Measurements from ENCODE around the gene SLC1A7.

Gene SLC1A7

GRCh38 chr1:53115403-53116306 is 26.8 kb downstream of the SLC1A7 start:
- DNase-seq, result no peak

- no peak for DNase-seq
These were observed 27.6 kb downstream of the SLC1A7 start for GRCh38 chr1:53114581-53115400.

GRCh38 chr1:53114090-53114489 is 28.3 kb downstream of the SLC1A7 start:
- DNase-seq, result no peak

- no peak for DNase-seq
These were observed 29.6 kb downstream of the SLC1A7 start for GRCh38 chr1:53112861-53113260.

GRCh38 chr1:53112271-53112774 is 30.1 kb downstream of the SLC1A7 start:
- no peak for DNase-seq

- DNase-seq, result no peak
These were observed 30.7 kb downstream of the SLC1A7 start for GRCh38 chr1:53111693-53112092.

- no peak for DNase-seq
These were observed 31.3 kb downstream of the SLC1A7 start for GRCh38 chr1:53111073-53111556.

- no peak for DNase-seq
These were observed 31.9 kb downstream of the SLC1A7 start for GRCh38 chr1:53110370-53111072.

- DNase-seq, result no peak
These were observed 33.5 kb downstream of the SLC1A7 start for GRCh38 chr1:53108646-53109580.

GRCh38 chr1:53107570-53108322 is 34.7 kb downstream of the SLC1A7 start:
- DNase-seq, result no peak

GRCh38 chr1:53107090-53107489 is 35.3 kb downstream of the SLC1A7 start:
- no peak for DNase-seq

- DNase-seq, result no peak
These were observed 38.0 kb downstream of the SLC1A7 start for GRCh38 chr1:53104289-53104913.

- no peak for DNase-seq
These were observed 47.9 kb downstream of the SLC1A7 start for GRCh38 chr1:53094533-53094919.

- DNase-seq, result no peak
These were observed 48.5 kb downstream of the SLC1A7 start for GRCh38 chr1:53093778-53094532.

- DNase-seq, result no peak
These were observed 49.0 kb downstream of the SLC1A7 start for GRCh38 chr1:53093451-53093754.

- no peak for DNase-seq
These were observed 49.6 kb downstream of the SLC1A7 start for GRCh38 chr1:53092659-53093450.

- no peak for DNase-seq
These were observed 50.4 kb downstream of the SLC1A7 start for GRCh38 chr1:53091841-53092645.

All from DMS 273 treated with DMSO at 0.1 percent for 48 hours (cell line).